ENCODE data around the gene SOX11. TPM values are rescaled to one million over a fixed set of nuclear protein-coding genes. Genes with fewer than 3 reads are reported as not detected.

Gene SOX11
- total RNA-seq, 1 donor, result under 0.01 TPM

- no peak for TF ChIP-seq CTCF (IDR thresholded peaks at IDR 0.05; ENCODE audit: insufficient read depth, low read depth, low read length)
- DNase-seq (ENCODE audit: low read depth), result no peak
- H3K4me3 ChIP-seq (ENCODE audit: low read depth, low read length), result no peak overlapping the region
These were observed 8.7 kb upstream of the SOX11 start for GRCh38 chr2:5683471-5683870.

GRCh38 chr2:5685225-5685624 is 7.0 kb upstream of the SOX11 start:
- no peak overlapping the region for H3K4me3 ChIP-seq (ENCODE audit: low read depth, low read length)
- TF ChIP-seq CTCF (IDR thresholded peaks at IDR 0.05; ENCODE audit: insufficient read depth, low read depth, low read length), result no peak
- DNase-seq (ENCODE audit: low read depth), result no peak

- no peak overlapping the region for H3K4me3 ChIP-seq (ENCODE audit: low read depth, low read length)
- no peak for DNase-seq (ENCODE audit: low read depth)
- no peak for TF ChIP-seq CTCF (IDR thresholded peaks at IDR 0.05; ENCODE audit: insufficient read depth, low read depth, low read length)
These were observed 6.1 kb upstream of the SOX11 start for GRCh38 chr2:5686068-5686467.

GRCh38 chr2:5686536-5686935 is 5.6 kb upstream of the SOX11 start:
- no peak for DNase-seq (ENCODE audit: low read depth)
- H3K4me3 ChIP-seq (ENCODE audit: low read depth, low read length), result no peak overlapping the region
- no peak for TF ChIP-seq CTCF (IDR thresholded peaks at IDR 0.05; ENCODE audit: insufficient read depth, low read depth, low read length)

GRCh38 chr2:5689750-5690149 is 2.4 kb upstream of the SOX11 start:
- DNase-seq (ENCODE audit: low read depth), result no peak
- TF ChIP-seq CTCF (IDR thresholded peaks at IDR 0.05; ENCODE audit: insufficient read depth, low read depth, low read length), result no peak
- no peak overlapping the region for H3K4me3 ChIP-seq (ENCODE audit: low read depth, low read length)

GRCh38 chr2:5690286-5690685 is 1.9 kb upstream of the SOX11 start:
- H3K4me3 ChIP-seq (ENCODE audit: low read depth, low read length), result no peak overlapping the region
- no peak for DNase-seq (ENCODE audit: low read depth)
- TF ChIP-seq CTCF (IDR thresholded peaks at IDR 0.05; ENCODE audit: insufficient read depth, low read depth, low read length), result no peak

- H3K4me3 ChIP-seq (ENCODE audit: low read depth, low read length), result no peak overlapping the region
- DNase-seq (ENCODE audit: low read depth), result no peak
These were observed 1.4 kb upstream of the SOX11 start for GRCh38 chr2:5690718-5691220.

More at GRCh38 chr2:5690718-5691220, 1.4 kb upstream of the SOX11 start:
- no peak for TF ChIP-seq CTCF (IDR thresholded peaks at IDR 0.05; ENCODE audit: insufficient read depth, low read depth, low read length)
